HepG2 (cell line): ENCODE results near the gene NUBPL. TPM values are rescaled to one million over a fixed set of nuclear protein-coding genes. Genes with fewer than 3 reads are reported as not detected.

Experiments used
- IKZF1 ChIP-seq: fragments of 450-650 bp; IDR thresholded peaks from 2 replicates; pipeline ENCODE4 v1.7.1; 2016
- MBD4 ChIP-seq: IDR thresholded peaks from 2 replicates; pipeline ENCODE4 v1.6.1; 2012; ENCODE audit warnings: low read length, inconsistent platforms, borderline replicate concordance
- NCOA1 ChIP-seq: sonication (generic); formaldehyde crosslinking; IDR thresholded peaks from 2 replicates; pipeline ENCODE4 v1.9.0; 2021; ENCODE audit warnings: missing genetic modification reagents
- NR1H2 ChIP-seq: sonication (generic); formaldehyde crosslinking; IDR thresholded peaks from 2 replicates; pipeline ENCODE4 v1.8.1; 2022; ENCODE audit warnings: low read depth, missing genetic modification reagents, borderline replicate concordance
- SNAI1 ChIP-seq: sonication (generic); formaldehyde crosslinking; IDR thresholded peaks from 2 replicates; pipeline ENCODE4 v1.5.0; 2020; ENCODE audit warnings: mild to moderate bottlenecking, missing genetic modification reagents, borderline replicate concordance
- YEATS4 ChIP-seq: sonication (generic); formaldehyde crosslinking; IDR thresholded peaks from 2 replicates; pipeline ENCODE4 v1.4.0; 2020; ENCODE audit warnings: missing genetic modification reagents, borderline replicate concordance
- ZNF207 ChIP-seq: fragments of 450-650 bp; IDR thresholded peaks from 2 replicates; pipeline ENCODE4 v1.6.1; 2016; ENCODE audit warnings: antibody characterized with exemption, borderline replicate concordance
- ZNF235 ChIP-seq: sonication (generic); formaldehyde crosslinking; IDR thresholded peaks from 2 replicates; pipeline ENCODE4 v1.8.1; 2023; ENCODE audit warnings: mild to moderate bottlenecking, missing genetic modification reagents, borderline replicate concordance
- ZNF264 ChIP-seq: sonication (generic); formaldehyde crosslinking; IDR thresholded peaks from 2 replicates; pipeline ENCODE4 v1.4.0; 2020; ENCODE audit warnings: missing genetic modification reagents
- ZNF562 ChIP-seq: sonication (generic); formaldehyde crosslinking; IDR thresholded peaks from 2 replicates; pipeline ENCODE4 v1.8.0; 2022; ENCODE audit warnings: missing genetic modification reagents, borderline replicate concordance
- ZNF788 ChIP-seq: sonication (generic); formaldehyde crosslinking; IDR thresholded peaks from 2 replicates; pipeline ENCODE4 v1.5.0; 2020; ENCODE audit warnings: mild to moderate bottlenecking, missing genetic modification reagents, borderline replicate concordance
- ZNF883 ChIP-seq: sonication (generic); formaldehyde crosslinking; IDR thresholded peaks from 2 replicates; pipeline ENCODE4 v1.5.1; 2020; ENCODE audit warnings: mild to moderate bottlenecking, missing genetic modification reagents; ENCODE audit errors: not compliant biosample characterization
- polyA plus RNA-seq, 8 experiments: library from polyadenylated mRNA; depleted of rRNA in 3 of 8; stranded (reverse) in 7 of 8; unstranded in 1 of 8; fragments of >200 nt; fragmentation: Illumina TruSeq in 4 of 8; extraction: Trizol in 4 of 8; gene quantifications; 2 replicates each; pipeline versions ENCODE4 v1.2.1 to v1.2.3, GENCODE V29; 2011 to 2016; ENCODE audit warnings: low read depth in 4 of 8, missing spikeins in 1 of 8, mixed read lengths in 1 of 8; ENCODE audit not compliant: insufficient read depth in 1 of 8
- total RNA-seq, 5 experiments: library from RNA; depleted of rRNA; stranded (reverse); fragments of >200 nt; fragmentation: Illumina TruSeq; extraction: Trizol; gene quantifications; 2 replicates each; pipeline ENCODE4 v1.2.3, GENCODE V29; 2016; ENCODE audit warnings: low read depth in 1 of 5
- TF ChIP-seq, protein P1 (sequence below): sonication (generic); formaldehyde crosslinking; IDR thresholded peaks from 2 replicates; pipeline ENCODE4 v1.8.1; 2023; ENCODE audit warnings: mild to moderate bottlenecking, missing genetic modification reagents
- TF ChIP-seq, protein P2 (sequence below): sonication (generic); formaldehyde crosslinking; IDR thresholded peaks from 2 replicates; pipeline ENCODE4 v1.4.0; 2020; ENCODE audit warnings: low read depth, mild to moderate bottlenecking, missing genetic modification reagents
- TF ChIP-seq, protein P3 (sequence below): sonication (generic); formaldehyde crosslinking; IDR thresholded peaks from 2 replicates; pipeline ENCODE4 v1.5.1; 2020; ENCODE audit warnings: missing genetic modification reagents, mild to moderate bottlenecking, borderline replicate concordance
- TF ChIP-seq, protein P4 (sequence below): sonication (generic); formaldehyde crosslinking; IDR thresholded peaks from 2 replicates; pipeline ENCODE4 v1.8.1; 2022; ENCODE audit warnings: mild to moderate bottlenecking, missing genetic modification reagents
- TF ChIP-seq, protein P5 (sequence below): sonication (generic); formaldehyde crosslinking; IDR thresholded peaks from 2 replicates; pipeline ENCODE4 v1.4.0; 2020; ENCODE audit warnings: missing genetic modification reagents
- TF ChIP-seq, protein P6 (sequence below): sonication (generic); formaldehyde crosslinking; IDR thresholded peaks from 2 replicates; pipeline ENCODE4 v1.4.0; 2020; ENCODE audit warnings: mild to moderate bottlenecking, low read depth, missing genetic modification reagents

NUBPL gene
- total and polyA plus RNA-seq, 2 of the 13 experiments (the other 11 are each of a cell fraction or from before 2014, with no cell fraction given): 21.3 to 44.1 TPM

DNA sequence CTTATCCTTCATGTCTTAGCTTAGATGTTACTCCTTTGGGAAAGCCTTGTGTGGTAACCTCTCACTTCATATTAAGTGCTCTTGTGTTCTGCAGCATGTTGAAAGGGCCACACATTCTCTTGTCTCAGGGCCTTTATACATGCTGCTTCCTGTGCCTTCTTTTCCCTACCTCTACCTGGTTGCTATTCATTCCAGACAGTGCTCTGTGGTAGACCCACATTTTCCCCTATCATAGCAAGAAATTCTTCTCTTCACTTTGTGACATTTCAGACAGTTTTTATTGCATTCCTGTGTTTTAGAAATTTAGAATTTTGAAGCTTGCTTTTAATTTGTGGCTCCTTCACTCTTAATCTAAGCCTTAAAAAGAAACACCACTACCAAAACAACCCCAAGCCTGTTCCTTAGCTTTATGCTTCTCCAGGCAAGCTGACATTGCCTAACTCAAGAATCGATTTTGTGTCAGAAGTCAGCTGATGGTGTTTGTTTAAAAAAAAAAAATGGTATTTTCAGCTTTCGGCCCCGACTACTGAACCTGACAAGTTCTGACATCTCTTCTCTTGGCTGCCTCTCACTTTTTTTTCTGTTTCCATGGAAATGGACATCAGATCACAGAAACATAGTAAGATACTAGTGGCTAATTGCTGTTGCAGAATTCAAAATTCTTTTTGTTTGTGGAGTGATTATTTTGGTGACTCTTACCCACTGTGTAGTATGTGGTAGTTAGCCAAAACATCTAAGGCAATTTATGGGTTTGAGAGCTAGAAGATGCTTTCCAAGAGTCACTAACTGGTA, 156.3 kb downstream of the NUBPL start (continued):
- TF ChIP-seq SNAI1: no peak
- no peak for TF ChIP-seq ZNF562 (CRISPR knock-in tag)
- TF ChIP-seq, protein P1, sequence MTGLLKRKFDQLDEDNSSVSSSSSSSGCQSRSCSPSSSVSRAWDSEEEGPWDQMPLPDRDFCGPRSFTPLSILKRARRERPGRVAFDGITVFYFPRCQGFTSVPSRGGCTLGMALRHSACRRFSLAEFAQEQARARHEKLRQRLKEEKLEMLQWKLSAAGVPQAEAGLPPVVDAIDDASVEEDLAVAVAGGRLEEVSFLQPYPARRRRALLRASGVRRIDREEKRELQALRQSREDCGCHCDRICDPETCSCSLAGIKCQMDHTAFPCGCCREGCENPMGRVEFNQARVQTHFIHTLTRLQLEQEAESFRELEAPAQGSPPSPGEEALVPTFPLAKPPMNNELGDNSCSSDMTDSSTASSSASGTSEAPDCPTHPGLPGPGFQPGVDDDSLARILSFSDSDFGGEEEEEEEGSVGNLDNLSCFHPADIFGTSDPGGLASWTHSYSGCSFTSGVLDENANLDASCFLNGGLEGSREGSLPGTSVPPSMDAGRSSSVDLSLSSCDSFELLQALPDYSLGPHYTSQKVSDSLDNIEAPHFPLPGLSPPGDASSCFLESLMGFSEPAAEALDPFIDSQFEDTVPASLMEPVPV (CRISPR knock-in tag): peak; percentile 74; the same call in 1 of the 2 replicates
- TF ChIP-seq MBD4: peak; percentile 93
- peak; percentile 85; the same call in 1 of the 2 replicates for TF ChIP-seq NCOA1 (CRISPR knock-in tag)
- TF ChIP-seq, protein P2, sequence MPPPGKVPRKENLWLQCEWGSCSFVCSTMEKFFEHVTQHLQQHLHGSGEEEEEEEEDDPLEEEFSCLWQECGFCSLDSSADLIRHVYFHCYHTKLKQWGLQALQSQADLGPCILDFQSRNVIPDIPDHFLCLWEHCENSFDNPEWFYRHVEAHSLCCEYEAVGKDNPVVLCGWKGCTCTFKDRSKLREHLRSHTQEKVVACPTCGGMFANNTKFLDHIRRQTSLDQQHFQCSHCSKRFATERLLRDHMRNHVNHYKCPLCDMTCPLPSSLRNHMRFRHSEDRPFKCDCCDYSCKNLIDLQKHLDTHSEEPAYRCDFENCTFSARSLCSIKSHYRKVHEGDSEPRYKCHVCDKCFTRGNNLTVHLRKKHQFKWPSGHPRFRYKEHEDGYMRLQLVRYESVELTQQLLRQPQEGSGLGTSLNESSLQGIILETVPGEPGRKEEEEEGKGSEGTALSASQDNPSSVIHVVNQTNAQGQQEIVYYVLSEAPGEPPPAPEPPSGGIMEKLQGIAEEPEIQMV: no peak
- no peak for TF ChIP-seq ZNF207
- TF ChIP-seq NR1H2: no peak
- peak; percentile 46; the same call in 1 of the 2 replicates for TF ChIP-seq ZNF788 (CRISPR knock-in tag)
- TF ChIP-seq IKZF1: no peak
- TF ChIP-seq ZNF264: no peak; the same call in 1 of the 2 replicates
- no peak for TF ChIP-seq ZNF235 (CRISPR knock-in tag)
- TF ChIP-seq, protein P3, sequence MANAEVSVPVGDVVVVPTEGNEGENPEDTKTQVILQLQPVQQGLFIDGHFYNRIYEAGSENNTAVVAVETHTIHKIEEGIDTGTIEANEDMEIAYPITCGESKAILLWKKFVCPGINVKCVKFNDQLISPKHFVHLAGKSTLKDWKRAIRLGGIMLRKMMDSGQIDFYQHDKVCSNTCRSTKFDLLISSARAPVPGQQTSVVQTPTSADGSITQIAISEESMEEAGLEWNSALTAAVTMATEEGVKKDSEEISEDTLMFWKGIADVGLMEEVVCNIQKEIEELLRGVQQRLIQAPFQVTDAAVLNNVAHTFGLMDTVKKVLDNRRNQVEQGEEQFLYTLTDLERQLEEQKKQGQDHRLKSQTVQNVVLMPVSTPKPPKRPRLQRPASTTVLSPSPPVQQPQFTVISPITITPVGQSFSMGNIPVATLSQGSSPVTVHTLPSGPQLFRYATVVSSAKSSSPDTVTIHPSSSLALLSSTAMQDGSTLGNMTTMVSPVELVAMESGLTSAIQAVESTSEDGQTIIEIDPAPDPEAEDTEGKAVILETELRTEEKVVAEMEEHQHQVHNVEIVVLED: peak; percentile 49; the same call in 1 of the 2 replicates
- TF ChIP-seq, protein P4, sequence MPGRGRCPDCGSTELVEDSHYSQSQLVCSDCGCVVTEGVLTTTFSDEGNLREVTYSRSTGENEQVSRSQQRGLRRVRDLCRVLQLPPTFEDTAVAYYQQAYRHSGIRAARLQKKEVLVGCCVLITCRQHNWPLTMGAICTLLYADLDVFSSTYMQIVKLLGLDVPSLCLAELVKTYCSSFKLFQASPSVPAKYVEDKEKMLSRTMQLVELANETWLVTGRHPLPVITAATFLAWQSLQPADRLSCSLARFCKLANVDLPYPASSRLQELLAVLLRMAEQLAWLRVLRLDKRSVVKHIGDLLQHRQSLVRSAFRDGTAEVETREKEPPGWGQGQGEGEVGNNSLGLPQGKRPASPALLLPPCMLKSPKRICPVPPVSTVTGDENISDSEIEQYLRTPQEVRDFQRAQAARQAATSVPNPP: peak; percentile 89; the same call in 1 of the 2 replicates
- no peak for TF ChIP-seq ZNF883 (CRISPR knock-in tag)
- TF ChIP-seq, protein P5, sequence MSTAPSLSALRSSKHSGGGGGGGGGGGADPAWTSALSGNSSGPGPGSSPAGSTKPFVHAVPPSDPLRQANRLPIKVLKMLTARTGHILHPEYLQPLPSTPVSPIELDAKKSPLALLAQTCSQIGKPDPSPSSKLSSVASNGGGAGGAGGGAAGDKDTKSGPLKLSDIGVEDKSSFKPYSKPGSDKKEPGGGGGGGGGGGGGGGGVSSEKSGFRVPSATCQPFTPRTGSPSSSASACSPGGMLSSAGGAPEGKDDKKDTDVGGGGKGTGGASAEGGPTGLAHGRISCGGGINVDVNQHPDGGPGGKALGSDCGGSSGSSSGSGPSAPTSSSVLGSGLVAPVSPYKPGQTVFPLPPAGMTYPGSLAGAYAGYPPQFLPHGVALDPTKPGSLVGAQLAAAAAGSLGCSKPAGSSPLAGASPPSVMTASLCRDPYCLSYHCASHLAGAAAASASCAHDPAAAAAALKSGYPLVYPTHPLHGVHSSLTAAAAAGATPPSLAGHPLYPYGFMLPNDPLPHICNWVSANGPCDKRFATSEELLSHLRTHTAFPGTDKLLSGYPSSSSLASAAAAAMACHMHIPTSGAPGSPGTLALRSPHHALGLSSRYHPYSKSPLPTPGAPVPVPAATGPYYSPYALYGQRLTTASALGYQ: peak; percentile 95
- TF ChIP-seq, protein P6, sequence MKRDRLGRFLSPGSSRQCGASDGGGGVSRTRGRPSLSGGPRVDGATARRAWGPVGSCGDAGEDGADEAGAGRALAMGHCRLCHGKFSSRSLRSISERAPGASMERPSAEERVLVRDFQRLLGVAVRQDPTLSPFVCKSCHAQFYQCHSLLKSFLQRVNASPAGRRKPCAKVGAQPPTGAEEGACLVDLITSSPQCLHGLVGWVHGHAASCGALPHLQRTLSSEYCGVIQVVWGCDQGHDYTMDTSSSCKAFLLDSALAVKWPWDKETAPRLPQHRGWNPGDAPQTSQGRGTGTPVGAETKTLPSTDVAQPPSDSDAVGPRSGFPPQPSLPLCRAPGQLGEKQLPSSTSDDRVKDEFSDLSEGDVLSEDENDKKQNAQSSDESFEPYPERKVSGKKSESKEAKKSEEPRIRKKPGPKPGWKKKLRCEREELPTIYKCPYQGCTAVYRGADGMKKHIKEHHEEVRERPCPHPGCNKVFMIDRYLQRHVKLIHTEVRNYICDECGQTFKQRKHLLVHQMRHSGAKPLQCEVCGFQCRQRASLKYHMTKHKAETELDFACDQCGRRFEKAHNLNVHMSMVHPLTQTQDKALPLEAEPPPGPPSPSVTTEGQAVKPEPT (CRISPR knock-in tag): no peak
- peak; percentile 36; the same call in 1 of the 2 replicates for TF ChIP-seq YEATS4 (CRISPR knock-in tag)
